ENCODE results near the gene GOLGA1. TPM values are rescaled to one million over a fixed set of nuclear protein-coding genes. Genes with fewer than 3 reads are reported as not detected.
A peak's percentile ranks its signal among the peaks of the same experiment; 100 is the strongest.
"Not testable (repeated sequence)": the region's sequence is repeated elsewhere in the genome, so short reads cannot be mapped to it uniquely, and the experiment has no call there.

The GOLGA1 gene
- polyA plus RNA-seq, 1 donor: 12.0 TPM

DNA sequence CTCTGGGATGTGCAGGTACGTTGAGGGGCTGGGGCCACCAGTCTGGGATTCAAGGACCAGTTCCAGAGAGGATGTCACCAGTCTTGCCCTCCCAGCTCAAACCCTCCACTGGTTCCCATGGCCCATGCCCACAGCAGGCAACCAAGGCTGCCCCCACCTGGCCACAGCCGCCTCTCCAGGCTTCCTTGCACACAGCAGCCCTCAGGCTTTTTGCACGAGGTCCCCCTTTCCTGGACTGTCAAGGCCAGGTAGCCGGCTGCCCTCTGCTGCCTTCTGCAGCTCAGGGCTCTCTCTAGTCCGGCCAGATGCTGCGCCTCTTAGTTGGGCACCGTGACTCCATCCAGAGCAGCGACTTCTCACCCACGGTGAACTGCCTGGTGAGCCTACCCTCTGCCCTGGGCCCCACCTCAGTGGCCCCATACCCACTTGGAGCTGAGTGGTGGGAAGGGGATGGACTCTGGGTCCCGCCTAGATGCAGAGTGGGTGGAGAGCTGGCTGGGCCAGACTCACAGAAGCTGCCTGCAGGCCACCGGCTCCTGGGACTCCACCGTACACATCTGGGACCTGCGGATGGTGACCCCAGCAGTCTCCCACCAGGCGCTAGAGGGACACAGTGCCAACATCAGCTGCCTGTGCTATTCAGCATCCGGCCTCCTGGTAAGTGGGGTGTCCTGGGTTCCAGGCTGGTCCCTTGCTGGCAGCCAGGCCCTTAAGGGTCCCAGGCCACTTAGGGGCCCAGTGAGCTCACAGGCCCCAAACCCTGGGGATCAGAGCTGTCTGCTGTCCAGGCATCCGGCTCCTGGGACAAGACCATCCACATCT lies 84.7 kb downstream of the GOLGA1 start:
- DNase-seq: no peak

DNA sequence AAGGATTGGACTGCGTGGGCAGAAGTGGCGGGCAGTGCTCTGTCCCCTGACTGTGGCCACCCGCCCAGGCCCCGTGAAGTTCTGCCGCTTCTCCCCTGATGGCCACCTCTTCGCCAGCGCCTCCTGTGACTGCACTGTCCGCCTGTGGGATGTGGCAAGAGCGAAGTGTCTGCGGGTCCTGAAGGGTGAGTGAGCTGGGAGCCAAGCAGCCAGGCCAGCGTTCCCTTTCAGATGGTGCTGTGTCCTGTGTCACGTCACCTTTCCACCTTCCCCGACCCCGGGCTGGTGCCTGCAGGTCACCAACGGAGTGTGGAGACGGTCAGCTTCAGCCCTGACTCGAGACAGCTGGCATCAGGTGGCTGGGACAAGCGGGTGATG lies 85.3 kb downstream of the GOLGA1 start:
- DNase-seq: no peak

DNA sequence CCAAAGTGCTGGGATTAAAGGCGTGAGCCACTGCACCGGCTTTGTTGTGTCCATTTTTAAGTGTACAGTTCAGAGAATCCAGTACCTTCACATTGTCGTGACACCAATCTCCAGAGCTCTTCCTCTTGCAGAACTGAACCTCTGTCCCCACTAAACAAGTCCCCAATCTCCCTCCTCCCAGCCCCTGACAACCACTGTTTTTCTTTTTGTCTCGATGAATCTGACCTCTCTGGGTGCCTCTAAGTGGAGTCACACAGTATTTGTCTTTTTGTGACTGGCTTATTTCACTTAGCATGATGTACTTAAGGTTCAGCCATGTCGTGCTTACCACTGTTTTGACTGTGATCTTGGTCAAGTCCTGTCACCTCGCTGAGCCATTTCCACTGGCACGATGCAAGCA lies 86.1 kb downstream of the GOLGA1 start:
- no peak for DNase-seq

DNA sequence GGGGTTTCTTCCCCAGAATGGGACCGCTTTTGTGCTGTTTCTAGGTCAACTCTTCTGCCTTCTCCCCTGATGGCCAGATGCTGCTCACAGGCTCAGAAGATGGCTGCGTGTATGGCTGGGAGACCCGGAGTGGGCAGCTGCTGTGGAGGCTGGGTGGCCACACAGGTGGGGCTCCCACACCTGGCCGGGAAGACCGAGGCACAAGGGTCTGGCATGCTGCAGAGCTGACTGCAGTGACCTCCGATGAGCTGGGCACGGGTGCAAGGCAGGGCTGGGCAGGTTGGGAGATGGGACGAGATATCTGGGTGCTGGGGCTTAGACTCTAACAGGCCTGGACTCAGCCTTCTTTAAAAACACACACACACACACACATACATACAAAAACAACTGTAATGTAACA lies 86.7 kb downstream of the GOLGA1 start:
- DNase-seq: no peak

DNA sequence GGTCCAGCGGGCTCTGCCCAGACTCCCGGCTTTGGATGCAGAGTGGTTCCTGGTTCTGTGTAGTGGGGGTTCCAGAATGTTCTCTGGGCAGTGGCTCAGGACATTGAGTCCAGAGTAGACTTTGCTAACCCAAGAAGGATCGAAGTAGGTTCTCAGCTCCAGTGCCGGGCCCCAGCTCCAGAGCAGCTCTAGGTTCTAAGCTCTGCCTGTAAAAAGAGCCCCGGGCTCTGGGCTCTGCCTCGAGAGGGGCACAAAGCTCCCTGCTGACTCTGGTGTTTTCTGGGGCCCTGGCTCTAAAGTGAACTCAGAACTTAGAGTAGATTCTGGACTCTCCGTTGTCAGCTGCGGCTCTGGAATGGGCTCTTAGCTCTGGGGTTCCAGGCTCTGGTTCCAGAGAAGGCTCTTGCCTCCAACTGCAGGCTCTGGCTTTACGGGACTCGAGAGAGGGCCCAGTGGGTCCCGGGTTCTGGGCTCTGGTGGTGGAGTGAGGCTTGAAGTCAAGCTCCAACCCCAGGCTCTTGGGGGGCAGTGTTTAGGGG lies 87.2 kb downstream of the GOLGA1 start:
- no peak for DNase-seq

DNA sequence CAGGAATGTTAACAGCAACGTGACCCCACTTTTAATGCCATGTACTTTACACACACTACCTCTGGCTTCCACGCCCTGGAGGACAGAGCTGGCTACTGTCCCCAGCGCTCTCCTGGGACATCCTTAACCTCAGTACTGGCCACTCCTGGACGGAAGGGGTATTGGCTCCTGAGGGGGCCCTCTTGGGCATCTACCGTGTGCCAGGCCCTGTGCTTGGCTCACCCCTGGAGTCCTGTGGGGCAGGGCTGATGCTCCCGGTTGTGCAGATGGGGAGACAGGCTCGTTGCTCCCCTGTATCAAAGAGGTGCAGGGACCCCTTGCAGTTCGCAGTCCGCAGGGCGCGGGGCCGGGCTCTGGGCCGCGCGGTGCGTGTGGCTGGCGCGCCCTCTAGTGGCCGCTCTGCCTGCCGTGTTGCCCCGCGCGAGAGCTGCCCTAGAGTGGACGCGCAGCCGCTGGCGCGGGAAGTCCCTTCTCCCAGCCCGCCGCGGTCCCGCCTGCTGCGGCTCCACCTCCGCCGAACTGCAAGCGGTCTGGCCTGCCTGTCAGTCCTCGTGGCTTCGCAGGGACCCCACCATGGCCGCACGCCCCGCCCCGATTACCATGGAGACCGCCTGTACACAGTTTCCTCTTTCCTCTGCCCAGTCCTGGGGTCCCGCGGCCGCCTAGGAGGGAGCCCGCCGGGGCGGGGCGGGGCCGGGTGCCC lies 87.9 kb downstream of the GOLGA1 start, which contains the start of gene WDR38:
TSS of gene WDR38 (plus strand) at position 632 of the 703 bp plus-strand sequence. CDS start 72 bp downstream, outside the sequence.
- DNase-seq: peak; percentile 77

DNA sequence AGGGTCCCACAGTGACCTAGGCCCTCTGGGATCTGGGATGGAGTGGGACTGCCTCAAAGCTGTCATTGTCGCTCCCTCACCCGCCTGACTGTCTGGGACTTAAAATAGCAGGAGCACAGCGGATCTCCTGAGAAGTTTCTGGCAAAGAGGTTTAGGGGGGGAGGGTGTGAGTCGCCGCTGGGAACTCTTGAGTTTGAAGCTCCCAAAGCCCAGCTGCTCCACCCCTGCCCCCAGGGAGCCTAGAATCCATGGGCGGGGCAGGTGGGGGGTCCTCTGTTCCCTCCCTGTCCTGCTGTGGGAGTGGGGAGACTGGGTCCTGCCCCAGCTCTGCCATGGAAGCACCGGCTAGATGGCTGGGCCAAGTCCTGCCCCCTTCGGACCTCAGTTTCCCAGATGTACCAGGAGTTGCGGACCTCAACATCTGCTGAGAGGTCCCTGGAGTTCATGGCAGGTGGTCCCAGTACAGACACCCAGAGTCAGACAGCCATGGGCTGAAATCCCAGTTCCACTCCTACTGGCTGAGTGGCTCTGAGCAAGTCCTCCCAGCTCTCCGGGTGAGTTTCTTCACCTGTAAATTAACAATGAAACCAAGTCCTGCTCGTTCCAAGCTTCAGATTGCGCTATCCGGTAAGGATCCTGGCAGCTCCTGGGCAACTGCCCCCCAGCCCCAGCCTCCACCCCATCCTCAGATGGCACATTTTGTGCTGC lies 88.6 kb downstream of the GOLGA1 start:
- no peak for DNase-seq

DNA sequence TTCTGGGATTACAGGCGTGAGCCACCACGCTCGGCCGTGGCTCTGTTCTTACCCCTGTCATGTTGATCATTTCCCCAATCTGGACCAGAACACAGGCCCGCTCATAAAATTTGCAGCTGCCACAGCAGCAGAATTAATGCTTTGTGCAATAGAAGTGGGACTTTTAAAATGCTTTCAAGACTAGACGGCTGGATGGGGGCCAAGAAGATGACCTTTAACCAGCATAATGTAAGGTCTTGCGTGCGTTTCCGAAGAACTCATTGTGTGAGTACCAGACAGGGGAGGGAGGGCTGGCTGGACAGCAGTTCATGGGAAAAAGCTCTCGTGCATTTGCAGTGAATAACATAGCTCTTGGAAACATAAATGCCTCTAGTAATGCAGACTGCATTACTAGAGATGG lies 91.1 kb downstream of the GOLGA1 start:
- DNase-seq: no peak

DNA sequence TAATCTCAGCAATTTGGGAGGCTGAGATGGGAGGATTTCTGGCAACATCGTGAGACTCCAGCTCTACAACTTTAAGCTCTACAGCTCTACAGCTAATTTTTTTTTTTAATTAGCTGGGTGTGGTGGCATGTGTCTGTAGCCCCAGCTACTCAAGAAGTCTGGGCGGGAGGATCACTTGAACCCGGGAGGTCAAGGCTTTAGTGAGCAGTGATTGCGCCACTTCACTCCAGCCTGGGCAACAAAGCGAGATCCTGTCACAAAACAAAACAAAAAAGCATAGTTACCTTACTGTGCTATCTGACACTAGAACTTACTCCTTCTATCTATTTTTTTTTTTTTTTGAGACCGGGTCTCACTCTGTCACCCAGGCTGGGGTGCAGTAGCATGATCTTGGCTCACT lies 93.9 kb downstream of the GOLGA1 start:
- DNase-seq: no peak

DNA sequence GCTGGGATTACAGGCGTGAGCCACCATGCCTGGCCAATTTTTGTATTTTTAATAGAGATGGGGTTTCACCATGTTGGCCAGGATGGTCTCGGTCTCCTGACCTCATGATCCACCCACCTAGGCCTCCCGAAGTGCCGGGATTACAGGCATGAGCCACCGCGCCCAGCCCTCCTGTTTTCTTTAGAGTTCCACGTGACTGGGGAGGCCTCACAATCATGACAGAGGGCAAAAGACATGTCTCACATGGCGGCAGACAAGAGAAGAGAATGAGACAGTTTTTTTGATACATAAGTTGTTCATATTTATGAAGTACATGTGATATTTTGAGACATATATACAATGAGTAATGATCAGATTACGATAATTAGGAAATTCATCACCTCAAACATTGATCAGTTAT lies 94.4 kb downstream of the GOLGA1 start:
- DNase-seq: not testable (repeated sequence)

DNA sequence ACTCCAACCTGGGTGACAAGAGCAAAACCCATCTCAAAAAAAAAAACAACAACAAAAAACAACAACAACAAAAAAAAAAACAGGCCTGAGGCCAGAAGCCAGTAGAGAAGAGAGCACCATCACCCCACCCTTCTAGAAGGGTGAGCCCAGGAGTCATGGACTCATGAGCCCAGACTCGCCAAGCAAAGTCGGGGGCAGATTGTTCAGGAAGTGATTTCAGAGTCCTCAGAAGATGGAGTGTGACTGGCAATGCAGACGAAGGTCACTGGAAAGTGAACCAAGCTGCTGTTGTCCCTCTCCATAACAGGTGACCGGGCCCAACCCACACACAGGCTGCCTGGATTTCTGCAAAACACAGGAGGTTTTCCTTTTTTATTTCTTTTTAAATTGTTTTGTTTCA lies 96.6 kb downstream of the GOLGA1 start:
- DNase-seq: no peak

DNA sequence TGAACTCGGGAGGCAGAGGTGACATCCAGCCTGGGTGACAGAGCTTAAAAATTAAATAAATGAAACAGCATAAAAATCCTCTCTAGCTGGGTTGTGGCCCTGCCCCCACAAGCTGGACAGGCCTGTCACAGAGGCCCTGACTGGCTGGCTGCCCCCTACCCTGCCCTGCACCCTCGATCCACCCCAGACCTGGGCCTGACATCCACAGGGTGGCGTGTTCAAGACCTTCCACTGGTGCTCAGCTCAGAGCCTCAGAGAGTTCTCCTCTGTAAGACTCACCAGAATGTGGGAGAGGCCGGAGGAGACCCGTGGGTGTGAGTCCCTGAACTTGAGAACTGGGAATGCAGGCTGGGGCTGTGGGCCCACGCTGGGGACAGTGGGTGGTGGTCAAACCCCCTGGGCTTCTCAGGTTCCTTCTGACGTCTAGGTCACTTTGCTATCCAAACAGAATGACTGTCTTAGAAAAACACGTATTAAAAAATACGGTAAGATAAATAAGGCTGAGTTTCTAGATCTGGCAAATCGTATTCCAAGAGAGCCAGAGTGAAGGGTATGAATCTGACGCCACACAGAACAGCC lies 97.3 kb downstream of the GOLGA1 start:
- DNase-seq: no peak

DNA sequence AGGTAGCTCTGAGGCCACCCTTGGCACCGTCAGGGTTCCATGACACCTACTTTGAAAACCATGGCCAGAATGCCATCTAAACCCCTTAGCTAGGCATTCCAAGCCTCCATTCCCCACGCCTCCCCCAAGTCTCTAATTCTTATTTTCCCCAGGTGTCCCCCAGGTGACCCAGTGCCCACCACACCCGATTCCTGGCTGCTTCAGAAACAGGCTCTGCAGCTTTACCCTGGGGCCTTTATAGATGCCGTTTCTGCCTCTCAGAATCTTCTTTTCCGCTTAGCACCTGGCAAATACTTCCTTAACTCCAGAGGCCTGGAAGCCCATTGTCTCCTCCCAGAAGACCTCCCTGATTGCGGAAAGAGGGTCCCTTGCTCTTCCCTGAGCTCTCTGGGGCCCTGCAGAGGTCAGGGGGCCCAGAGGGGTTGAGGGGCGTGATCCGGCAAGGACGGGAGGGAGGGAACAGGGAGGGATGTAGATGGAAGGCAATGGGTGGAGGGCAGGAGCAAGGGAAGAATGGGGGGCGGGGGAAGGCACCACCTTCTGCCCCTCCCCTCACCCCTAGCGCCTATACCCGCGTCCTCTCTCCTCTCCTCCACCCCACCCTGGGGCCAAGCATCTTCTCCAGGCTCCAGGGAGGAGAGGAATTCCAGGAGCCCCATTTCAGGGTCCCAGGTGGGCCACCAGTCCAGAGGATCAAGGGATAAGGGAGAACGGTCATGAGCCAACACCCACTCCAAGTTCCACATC lies 99.6 kb downstream of the GOLGA1 start:
- no peak for DNase-seq

DNA sequence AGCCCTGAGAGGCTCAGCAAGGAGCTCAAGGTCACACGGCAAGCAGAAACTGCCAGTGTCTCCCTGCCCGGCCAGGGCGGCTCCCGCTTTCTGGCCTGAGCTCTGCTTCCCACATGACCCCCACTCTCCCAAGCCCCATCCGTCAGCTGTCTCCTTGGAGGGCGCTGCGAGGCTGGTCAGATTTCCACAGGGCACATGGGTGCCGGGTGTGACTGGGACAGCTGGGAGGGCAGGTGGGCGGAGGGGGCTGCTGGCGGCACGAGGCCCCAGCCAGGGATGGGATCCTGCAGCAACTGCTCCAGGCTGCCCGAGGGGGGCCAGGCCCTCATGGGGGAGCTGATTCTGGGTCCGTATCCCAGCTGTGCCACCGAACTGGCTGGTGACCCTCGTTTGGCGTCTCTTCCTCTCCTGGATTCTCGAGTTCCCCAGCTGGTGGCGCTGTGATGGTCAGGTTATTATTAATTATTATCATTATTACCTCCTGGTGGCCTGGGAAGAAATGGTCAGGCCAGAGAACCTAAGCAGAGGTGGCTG lies 100.5 kb downstream of the GOLGA1 start:
- DNase-seq: peak; percentile 62

DNA sequence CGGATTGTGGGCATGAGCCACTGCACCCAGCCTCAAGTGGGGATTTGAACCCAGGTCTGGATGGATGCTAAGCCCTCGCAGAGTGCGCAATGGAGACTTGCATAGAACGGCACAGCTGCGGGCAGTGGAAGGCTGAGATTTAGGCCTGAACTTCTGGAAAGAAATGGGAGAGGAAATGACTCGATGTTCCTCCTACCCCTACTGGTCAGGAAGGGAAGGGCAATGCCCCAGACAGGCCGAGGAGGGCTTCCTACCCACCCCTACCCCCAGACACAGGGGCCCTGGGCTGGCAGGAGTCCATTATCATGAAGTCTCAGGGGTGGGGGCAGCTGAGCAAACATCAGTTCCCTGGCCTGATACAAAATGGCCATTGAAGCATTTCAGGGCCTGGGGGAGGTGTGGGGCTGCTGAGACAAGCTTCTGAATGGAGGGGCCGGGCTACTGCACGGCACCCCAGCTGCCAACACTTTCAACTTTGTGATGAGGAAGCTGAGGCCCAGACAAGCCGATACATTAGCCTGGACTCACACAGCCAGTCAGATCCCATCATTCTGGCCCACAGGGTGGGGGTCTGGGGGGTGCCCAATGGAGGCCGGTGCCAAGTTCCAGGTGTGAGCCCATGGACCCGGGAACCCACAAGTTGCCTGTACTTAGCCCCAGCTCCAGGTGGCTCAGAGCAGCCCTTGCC lies 101.1 kb downstream of the GOLGA1 start:
- DNase-seq: no peak

DNA sequence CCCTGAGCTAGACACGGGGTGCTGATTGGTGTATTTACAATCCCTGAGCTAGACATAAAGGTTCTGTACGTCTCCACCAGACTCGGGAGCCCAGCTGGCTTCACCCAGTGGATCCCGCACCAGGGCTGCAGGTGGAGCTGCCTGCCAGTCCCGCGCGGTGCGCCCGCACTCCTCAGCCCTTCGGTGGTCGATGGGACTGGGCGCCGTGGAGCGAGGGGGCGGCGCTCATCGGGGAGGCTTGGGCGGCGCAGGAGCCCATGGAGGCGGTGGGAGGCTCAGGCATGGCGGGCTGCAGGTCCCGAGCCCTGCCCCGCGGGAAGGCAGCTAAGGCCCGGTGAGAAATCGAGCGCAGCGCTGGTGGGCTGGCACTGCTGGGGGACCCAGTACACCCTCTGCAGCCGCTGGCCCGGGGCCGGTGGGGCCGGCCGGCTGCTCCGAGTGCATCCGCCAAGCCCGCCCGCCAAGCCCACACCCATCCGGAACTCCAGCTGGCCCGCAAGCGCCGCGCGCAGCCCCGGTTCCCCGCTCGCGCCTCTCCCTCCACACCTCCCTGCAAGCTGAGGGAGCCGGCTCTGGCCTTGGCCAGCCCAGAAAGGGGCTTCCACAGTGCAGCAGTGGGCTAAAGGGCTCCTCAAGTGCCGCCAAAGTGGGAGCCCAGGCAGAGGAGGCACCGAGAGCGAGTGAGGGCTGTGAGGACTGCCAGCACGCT lies 102.2 kb downstream of the GOLGA1 start:
- not testable (repeated sequence) for DNase-seq

DNA sequence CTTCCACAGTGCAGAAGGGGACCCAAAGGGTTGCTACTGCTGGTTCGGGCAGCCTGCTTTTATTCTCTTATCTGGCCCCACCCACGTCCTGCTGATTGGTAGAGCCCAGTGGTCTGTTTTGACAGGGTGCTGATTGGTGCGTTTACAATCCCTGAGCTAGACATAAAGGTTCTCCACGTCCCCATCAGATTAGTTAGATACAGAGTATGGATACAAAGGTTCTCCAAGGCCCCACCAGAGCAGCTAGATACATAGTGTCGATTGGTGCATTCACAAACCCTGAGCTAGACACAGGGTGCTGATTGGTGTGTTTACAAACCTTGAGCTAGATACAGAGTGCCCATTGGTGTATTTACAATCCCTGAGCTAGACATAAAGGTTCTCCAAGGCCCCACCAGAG lies 102.8 kb downstream of the GOLGA1 start:
- DNase-seq: not testable (repeated sequence)

DNA sequence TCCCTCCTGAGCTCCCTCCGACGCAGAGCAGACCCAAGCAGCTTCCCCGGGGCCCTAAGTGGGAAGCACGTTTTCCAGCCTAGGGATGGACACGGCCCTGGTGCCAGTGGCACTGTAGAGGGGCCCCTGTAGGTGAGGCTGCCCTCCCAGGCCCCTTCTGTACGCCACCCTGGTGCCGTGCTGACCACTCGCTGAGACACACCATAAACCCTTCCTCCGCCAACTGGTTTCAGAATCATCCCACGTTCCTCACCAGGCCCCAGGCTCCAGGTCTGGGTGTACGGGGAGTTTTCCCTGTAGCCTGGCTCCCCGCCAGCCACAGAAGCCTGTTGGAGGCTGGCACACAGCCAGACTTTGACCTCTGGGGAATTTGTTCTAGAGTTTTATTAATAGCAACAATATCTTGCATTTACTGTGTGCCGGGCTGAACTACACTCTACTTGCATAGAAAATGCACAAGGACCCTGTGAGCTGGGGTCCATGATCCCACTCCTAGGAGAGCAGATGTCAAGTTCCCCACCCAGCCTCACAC lies 105.8 kb downstream of the GOLGA1 start:
- DNase-seq: peak; percentile 61

DNA sequence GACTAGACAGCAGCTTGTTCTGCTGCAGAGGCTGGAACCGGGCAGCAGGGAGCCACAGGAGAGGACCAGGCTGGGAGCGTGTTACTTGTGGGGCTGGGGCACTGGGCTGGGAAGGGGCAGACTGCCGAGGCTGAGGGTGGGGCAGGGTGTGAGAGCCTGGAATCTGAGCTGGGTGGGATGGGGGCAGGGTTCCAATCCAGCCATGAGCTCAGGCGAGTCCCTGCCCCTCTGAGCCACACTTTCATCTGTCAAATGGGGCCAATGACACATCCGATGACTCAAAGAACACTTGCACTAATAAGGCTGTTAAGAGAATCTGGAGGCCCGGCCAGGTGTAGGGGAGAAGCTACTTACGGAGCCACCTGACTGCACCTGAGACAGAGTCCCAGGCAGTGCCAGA lies 106.3 kb downstream of the GOLGA1 start:
- no peak for DNase-seq
